PC-3 (cell line): ENCODE results near the gene RGS14.

Source experiments
- EZH2 ChIP-seq: fragments of 300-600 bp; sonication (generic); IDR thresholded peaks from one replicate; pipeline ENCODE4 v1.6.1; 2017; ENCODE audit warnings: antibody characterized with exemption, mild to moderate bottlenecking, low read length; ENCODE audit not compliant: unreplicated experiment
- TF ChIP-seq, protein P1 (sequence below): fragments of 300-600 bp; sonication (generic); conservative IDR thresholded peaks from 2 replicates; pipeline ENCODE4 v1.5.1; 2017; ENCODE audit warnings: antibody characterized with exemption, low read depth, mild to moderate bottlenecking, low read length

DNA sequence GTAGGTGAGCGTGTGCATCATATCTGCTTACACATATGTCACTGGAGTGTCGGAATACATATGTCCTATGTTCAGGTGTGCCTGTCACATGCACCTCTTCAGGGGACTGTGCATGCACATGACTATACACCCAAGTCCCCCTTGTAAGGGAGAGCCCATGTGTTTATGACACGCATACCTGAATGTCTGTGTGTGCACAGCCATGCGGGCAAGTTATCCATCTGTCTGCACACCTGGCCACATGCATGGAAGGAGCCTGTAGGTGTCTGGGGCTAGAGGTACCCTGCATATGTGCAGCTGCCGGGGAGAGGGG is 622 bp upstream of the RGS14 start:
- no peak for TF ChIP-seq EZH2
- TF ChIP-seq, protein P1, sequence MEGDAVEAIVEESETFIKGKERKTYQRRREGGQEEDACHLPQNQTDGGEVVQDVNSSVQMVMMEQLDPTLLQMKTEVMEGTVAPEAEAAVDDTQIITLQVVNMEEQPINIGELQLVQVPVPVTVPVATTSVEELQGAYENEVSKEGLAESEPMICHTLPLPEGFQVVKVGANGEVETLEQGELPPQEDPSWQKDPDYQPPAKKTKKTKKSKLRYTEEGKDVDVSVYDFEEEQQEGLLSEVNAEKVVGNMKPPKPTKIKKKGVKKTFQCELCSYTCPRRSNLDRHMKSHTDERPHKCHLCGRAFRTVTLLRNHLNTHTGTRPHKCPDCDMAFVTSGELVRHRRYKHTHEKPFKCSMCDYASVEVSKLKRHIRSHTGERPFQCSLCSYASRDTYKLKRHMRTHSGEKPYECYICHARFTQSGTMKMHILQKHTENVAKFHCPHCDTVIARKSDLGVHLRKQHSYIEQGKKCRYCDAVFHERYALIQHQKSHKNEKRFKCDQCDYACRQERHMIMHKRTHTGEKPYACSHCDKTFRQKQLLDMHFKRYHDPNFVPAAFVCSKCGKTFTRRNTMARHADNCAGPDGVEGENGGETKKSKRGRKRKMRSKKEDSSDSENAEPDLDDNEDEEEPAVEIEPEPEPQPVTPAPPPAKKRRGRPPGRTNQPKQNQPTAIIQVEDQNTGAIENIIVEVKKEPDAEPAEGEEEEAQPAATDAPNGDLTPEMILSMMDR, result no peak
